Osteocyte (in vitro differentiated cells): Measurements from ENCODE around the gene RALGPS1. TPM values are rescaled to one million over a fixed set of nuclear protein-coding genes. Genes with fewer than 3 reads are reported as not detected.
A peak's percentile ranks its signal among the peaks of the same experiment; 100 is the strongest.

Experiments
- DNase-seq: peaks from one replicate; pipeline ENCODE4 v3.0.0; 2021; ENCODE audit warnings: mixed read lengths; ENCODE audit not compliant: unreplicated experiment; ENCODE audit errors: extremely low spot score
- H3K27ac Mint-ChIP-seq: one replicate; pipeline ENCODE4 v1.8.0; 2021; ENCODE audit warnings: mild to moderate bottlenecking, mixed read lengths; ENCODE audit not compliant: unreplicated experiment
- H3K27me3 Mint-ChIP-seq: one replicate; pipeline ENCODE4 v1.8.0; 2021; ENCODE audit warnings: mixed read lengths; ENCODE audit not compliant: unreplicated experiment
- H3K36me3 Mint-ChIP-seq: one replicate; pipeline ENCODE4 v1.8.0; 2021; ENCODE audit warnings: mixed read lengths; ENCODE audit not compliant: unreplicated experiment
- H3K4me1 Mint-ChIP-seq: one replicate; pipeline ENCODE4 v1.8.0; 2021; ENCODE audit warnings: mixed read lengths; ENCODE audit not compliant: unreplicated experiment
- H3K4me3 Mint-ChIP-seq: one replicate; pipeline ENCODE4 v1.8.0; 2021; ENCODE audit warnings: mild to moderate bottlenecking, moderate library complexity, mixed read lengths; ENCODE audit not compliant: unreplicated experiment
- H3K9me3 Mint-ChIP-seq: one replicate; pipeline ENCODE4 v1.8.0; 2021; ENCODE audit warnings: mixed read lengths; ENCODE audit not compliant: unreplicated experiment
- CTCF ChIP-seq: fragments of 200-600 bp; sonication (generic); IDR thresholded peaks from 2 replicates; pipeline ENCODE4 v1.5.0; 2021; ENCODE audit warnings: antibody characterized with exemption, mild to moderate bottlenecking, moderate library complexity
- total RNA-seq: library from RNA; stranded (reverse); gene quantifications from 2 replicates; pipeline ENCODE4 v1.2.1, GENCODE V29; 2021

Gene RALGPS1
- total RNA-seq, 1 donor from 2014 or later = 9.9 TPM

- Mint-ChIP-seq H3K27ac (no peak overlapping the region), H3K36me3 (no peaks in the 10 kb centered on the region), H3K9me3 (no peaks in the 10 kb centered on the region), H3K4me3 (no peak overlapping the region), H3K27me3 (no peaks in the 10 kb centered on the region), H3K4me1 (peaks cover 36% of the 10 kb centered on the region)
- no peak for TF ChIP-seq CTCF
- peak; percentile 66 for DNase-seq
Observed at GRCh38 chr9:127139071-127139731, 224.6 kb downstream of the RALGPS1 start.

GRCh38 chr9:127139775-127140174, 225.2 kb downstream of the RALGPS1 start:
- TF ChIP-seq CTCF = no peak
- no peak overlapping the region for H3K27ac Mint-ChIP-seq
- H3K4me1 Mint-ChIP-seq = peaks cover 30% of the 10 kb centered on the region
- DNase-seq = peak; percentile 62
- no peaks in the 10 kb centered on the region for H3K9me3 Mint-ChIP-seq
- no peaks in the 10 kb centered on the region for H3K27me3 Mint-ChIP-seq
- H3K4me3 Mint-ChIP-seq = no peak overlapping the region
- no peaks in the 10 kb centered on the region for H3K36me3 Mint-ChIP-seq

GRCh38 chr9:127140181-127140580, 225.6 kb downstream of the RALGPS1 start:
- Mint-ChIP-seq H3K4me1 (peaks cover 28% of the 10 kb centered on the region), H3K27me3 (no peaks in the 10 kb centered on the region), H3K27ac (no peak overlapping the region), H3K36me3 (no peaks in the 10 kb centered on the region), H3K9me3 (no peaks in the 10 kb centered on the region), H3K4me3 (no peak overlapping the region)
- peak; percentile 42 for DNase-seq
- no peak for TF ChIP-seq CTCF

GRCh38 chr9:127140842-127141675, 226.5 kb downstream of the RALGPS1 start:
- DNase-seq = no peak

More at GRCh38 chr9:127140842-127141675, 226.5 kb downstream of the RALGPS1 start:
- Mint-ChIP-seq H3K4me1 (peaks cover 25% of the 10 kb centered on the region), H3K36me3 (no peaks in the 10 kb centered on the region), H3K27me3 (no peaks in the 10 kb centered on the region), H3K27ac (peak overlapping the region; percentile 47), H3K4me3 (no peak overlapping the region), H3K9me3 (no peaks in the 10 kb centered on the region)
- TF ChIP-seq CTCF = no peak
